GM12878 (cell line): ENCODE results near the gene GPC6.

ENCODE experiments used
- MXI1 ChIP-seq: fragments of 150-350 bp; IDR thresholded peaks from 2 replicates; pipeline ENCODE4 v1.6.1; 2011; ENCODE audit warnings: low read depth, mild to moderate bottlenecking, inconsistent platforms, low read length, improper control_type of control experiment
- POLR2AphosphoS5 ChIP-seq: IDR thresholded peaks from 2 replicates; pipeline ENCODE4 v1.6.1; 2011; ENCODE audit warnings: mild to moderate bottlenecking, low read length, inconsistent platforms
- SREBF2 ChIP-seq: IDR thresholded peaks from 2 replicates; pipeline ENCODE4 v1.6.1; 2012; ENCODE audit warnings: mild to moderate bottlenecking, low read length
- SUZ12 ChIP-seq: fragments of 200-600 bp; sonication (generic); IDR thresholded peaks from one replicate; pipeline ENCODE4 v1.6.1; 2018; ENCODE audit warnings: antibody characterized with exemption, mild to moderate bottlenecking; ENCODE audit not compliant: unreplicated experiment
- TARDBP ChIP-seq: IDR thresholded peaks from 2 replicates; pipeline ENCODE4 v1.6.1; 2016; ENCODE audit warnings: borderline replicate concordance
- TCF12 ChIP-seq: IDR thresholded peaks from 2 replicates; pipeline ENCODE4 v1.6.1; 2011; ENCODE audit warnings: low read depth, mild to moderate bottlenecking, low read length
- TF ChIP-seq, protein P1 (sequence below): fragments of 450-650 bp; IDR thresholded peaks from 2 replicates; pipeline ENCODE4 v1.6.1; 2018; ENCODE audit warnings: mild to moderate bottlenecking, low read depth, moderate library complexity; ENCODE audit not compliant: partially characterized antibody
- TF ChIP-seq, protein P2 (sequence below): IDR thresholded peaks from 2 replicates; pipeline ENCODE4 v1.6.1; 2012; ENCODE audit warnings: low read depth, low read length, improper control_type of control experiment

DNA sequence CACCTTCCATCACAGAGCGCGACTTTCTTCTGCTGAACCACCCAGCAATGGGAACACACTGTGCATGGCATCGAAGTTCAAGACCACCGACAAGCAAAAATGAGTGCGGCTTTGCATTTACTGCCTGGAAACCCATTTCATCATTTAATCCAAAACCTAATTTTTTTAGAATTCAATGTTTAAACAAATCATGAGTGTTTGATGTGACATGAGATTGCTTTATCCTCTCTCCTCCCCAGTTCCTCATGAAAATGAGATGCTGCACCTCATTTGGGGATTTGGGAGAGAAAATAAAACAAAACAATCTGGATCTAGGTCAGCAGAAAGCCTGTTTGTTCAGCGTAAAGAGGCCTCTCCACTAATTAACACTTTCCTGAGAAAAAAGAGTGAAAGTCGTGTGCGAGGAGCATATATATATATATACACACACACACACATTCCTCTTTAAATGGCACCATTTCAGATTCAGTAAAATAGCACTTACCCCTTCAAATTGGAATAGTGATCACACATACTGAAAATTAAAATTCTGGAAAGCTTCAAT is 1126.6 kb downstream of the GPC6 start:
- no peak for TF ChIP-seq SUZ12
- TF ChIP-seq SREBF2, result no peak
- TF ChIP-seq TARDBP, result no peak
- TF ChIP-seq, protein P1, sequence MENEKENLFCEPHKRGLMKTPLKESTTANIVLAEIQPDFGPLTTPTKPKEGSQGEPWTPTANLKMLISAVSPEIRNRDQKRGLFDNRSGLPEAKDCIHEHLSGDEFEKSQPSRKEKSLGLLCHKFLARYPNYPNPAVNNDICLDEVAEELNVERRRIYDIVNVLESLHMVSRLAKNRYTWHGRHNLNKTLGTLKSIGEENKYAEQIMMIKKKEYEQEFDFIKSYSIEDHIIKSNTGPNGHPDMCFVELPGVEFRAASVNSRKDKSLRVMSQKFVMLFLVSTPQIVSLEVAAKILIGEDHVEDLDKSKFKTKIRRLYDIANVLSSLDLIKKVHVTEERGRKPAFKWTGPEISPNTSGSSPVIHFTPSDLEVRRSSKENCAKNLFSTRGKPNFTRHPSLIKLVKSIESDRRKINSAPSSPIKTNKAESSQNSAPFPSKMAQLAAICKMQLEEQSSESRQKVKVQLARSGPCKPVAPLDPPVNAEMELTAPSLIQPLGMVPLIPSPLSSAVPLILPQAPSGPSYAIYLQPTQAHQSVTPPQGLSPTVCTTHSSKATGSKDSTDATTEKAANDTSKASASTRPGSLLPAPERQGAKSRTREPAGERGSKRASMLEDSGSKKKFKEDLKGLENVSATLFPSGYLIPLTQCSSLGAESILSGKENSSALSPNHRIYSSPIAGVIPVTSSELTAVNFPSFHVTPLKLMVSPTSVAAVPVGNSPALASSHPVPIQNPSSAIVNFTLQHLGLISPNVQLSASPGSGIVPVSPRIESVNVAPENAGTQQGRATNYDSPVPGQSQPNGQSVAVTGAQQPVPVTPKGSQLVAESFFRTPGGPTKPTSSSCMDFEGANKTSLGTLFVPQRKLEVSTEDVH, result no peak
- TF ChIP-seq POLR2AphosphoS5, result no peak
- TF ChIP-seq TCF12, result no peak
- TF ChIP-seq, protein P2, sequence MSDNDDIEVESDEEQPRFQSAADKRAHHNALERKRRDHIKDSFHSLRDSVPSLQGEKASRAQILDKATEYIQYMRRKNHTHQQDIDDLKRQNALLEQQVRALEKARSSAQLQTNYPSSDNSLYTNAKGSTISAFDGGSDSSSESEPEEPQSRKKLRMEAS, result no peak
- no peak for TF ChIP-seq MXI1
